AG09309 (cell line): ENCODE measurements around the gene C1orf56.
A peak's percentile ranks its signal among the peaks of the same experiment; 100 is the strongest.

ENCODE experiments used
- DNase-seq: peaks from one replicate; pipeline ENCODE4 v3.0.0-alpha.2; 2010; ENCODE audit warnings: low read depth
- H3K4me3 ChIP-seq: 2 replicates; pipeline ENCODE4 v1.5.1; 2011; ENCODE audit warnings: mild to moderate bottlenecking, low read depth, low read length, moderate library complexity; ENCODE audit not compliant: control insufficient read depth
- CTCF ChIP-seq: IDR thresholded peaks from 2 replicates; pipeline ENCODE4 v1.5.1; 2011; ENCODE audit warnings: mild to moderate bottlenecking, low read depth, low read length, inconsistent platforms; ENCODE audit not compliant: insufficient read depth, control insufficient read depth; ENCODE audit errors: missing control alignments

The C1orf56 gene

DNA sequence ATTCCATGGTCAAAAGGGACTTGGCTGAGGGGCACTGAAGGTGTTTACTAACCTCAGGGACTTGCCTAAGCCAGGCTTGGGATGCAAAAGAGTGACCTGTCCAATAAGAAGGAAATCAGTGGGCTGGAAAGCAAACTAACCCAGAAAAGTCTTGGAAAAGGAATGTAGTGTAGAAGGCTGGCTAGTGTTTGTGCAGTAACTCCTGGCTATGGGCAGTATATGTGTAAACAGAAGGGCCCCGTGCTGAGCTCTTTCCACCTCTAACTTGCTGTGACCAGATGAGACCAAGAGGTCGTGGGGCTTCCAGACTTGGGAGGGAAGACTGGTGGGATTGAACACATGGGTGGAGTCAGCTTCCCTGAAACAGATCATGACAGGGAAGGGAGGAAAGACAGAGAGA lies 44.9 kb upstream of the C1orf56 start:
- no peak overlapping the region for H3K4me3 ChIP-seq
- no peak for DNase-seq
- no peak for TF ChIP-seq CTCF

GRCh38 chr1:151003180-151003579 lies 44.4 kb upstream of the C1orf56 start:
- DNase-seq, result no peak
- H3K4me3 ChIP-seq, result no peak overlapping the region
- TF ChIP-seq CTCF, result no peak

GRCh38 chr1:151005729-151006319 lies 41.7 kb upstream of the C1orf56 start:
- no peak for TF ChIP-seq CTCF
- no peak for DNase-seq
- peak overlapping the region; percentile 54 for H3K4me3 ChIP-seq

DNA sequence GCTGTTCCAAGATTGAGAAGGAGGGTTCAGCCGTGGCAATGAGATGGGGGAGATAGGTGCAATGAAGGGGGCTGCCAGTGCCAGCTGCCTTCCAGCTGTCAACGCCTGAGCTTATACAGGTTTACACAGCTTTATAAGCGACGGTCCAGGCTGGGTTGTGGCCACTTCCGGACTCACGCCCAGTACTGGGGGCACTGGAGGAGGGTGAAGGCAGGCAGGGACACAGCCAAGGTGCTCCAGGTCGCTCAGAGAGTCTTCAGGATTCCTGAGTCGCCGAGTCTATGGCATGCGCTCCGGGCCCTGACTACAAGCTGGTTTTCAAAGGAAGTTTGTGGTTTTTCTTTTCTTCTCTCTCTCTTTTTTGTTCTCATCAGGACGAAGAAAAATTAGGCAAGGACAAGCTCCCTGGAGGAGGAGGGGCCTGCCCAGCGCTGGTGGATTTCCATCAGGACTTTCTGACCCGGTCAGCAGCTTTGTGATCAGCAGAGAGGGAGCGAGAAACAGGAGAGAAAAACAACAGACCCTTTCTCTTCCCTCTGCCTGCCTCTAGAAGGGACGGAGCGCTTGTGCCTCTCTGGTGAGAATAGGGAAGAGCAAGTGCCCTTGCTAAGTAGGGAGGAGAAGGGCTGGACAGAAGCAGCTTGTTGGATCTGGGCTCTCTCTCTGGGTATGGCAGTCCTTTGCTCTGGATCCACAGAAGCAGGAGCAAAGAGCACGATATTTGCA lies 41.1 kb upstream of the C1orf56 start, which contains the start of gene MINDY1:
Gene MINDY1, minus strand, starts transcription at position 576 of the 726 bp plus-strand sequence. CDS start 4,285 bp downstream, outside the sequence.
- peak within 1 kb of the TSS; percentile 54 for H3K4me3 ChIP-seq
- TF ChIP-seq CTCF, result peak; percentile 55
- peak; percentile 67 for DNase-seq

DNA sequence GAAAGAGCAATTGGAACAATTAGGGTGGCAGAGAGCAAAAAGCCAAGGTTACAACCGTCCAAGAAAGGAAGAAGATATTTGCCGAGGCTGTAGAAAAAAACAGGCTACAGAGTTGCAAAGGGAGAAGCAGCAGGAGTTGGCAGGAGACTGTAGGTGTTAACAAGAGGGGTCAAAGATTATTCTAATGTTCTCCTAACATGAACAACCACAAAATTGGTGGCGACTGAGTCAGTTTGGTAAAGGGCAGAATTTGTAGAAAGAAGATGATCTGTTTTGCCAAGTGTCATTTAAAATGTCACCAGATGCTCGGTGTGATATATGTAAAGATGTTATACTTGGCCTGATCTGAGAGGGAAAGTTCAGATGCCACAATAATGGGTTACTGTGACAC lies 39.7 kb upstream of the C1orf56 start:
- DNase-seq, result no peak
- peak overlapping the region; percentile 93 for H3K4me3 ChIP-seq
- TF ChIP-seq CTCF, result no peak

DNA sequence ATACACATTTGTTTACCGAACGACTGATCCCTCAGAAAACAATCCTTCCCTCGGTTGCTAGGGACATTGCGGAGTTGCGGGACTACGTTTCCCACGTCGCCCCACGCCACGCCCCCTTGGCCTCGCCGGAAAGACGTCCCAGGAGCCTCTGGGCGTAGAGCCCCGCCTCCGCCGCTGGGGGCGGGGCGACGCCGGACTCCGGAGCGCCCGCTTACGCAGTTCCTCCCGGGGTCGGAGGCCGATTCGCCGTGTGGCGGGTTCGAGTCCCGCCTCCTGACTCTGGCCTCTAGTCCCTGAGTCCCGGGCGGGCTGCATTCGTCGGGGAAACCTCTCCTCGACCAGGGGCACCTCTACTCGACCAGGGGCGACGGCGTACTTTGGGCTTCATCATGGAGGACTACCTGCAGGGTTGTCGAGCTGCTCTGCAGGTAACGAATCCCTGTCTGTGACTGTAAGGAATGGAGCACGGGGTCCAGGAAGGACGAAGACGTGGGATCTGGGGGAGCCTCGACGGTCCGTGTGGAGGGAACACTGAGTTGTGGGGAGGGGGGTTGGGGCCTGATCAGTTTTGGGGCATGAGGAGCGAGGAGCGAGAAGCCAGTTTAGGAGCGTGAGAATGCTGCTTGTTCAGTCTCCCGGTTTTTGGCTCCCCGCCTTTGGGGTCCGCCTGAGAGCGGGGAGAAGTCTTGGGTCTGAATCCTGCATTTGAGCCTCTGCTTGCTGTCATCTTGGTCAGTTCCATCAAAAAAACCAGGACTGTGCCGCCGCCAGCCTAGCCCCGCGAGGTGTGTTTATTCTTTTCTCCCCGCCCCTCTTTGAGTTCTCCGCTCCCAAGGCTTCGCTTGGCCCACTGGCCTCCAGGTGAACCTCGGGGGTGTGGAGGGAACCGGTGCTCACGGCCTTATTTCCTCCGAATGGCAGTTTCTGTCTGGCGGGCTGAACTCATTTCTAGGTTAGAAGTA lies 39.0 kb upstream of the C1orf56 start, which contains the start of gene PRUNE1:
Gene PRUNE1, plus strand, starts transcription at position 206 of the 962 bp plus-strand sequence. Its CDS starts 184 bp downstream, at position 390.
- DNase-seq, result peak; percentile 80
- no peak for TF ChIP-seq CTCF
- H3K4me3 ChIP-seq, result peak within 1 kb of the TSS; percentile 93
